GM19351 (cell line): ENCODE results near the gene CHRNG.

Experiments used
- ATAC-seq: cut with Tn5 transposase; IDR thresholded peaks from one replicate; pipeline ENCODE4 v1.9.1; 2021; ENCODE audit warnings: mild to moderate bottlenecking, moderate library complexity; ENCODE audit not compliant: unreplicated experiment

The CHRNG gene

GRCh38 chr2:232539298-232540231 lies at the start of gene CHRNG:
Gene CHRNG (plus strand): TSS chr2:232539692. CDS start chr2:232539748, 56 bp downstream.
- no peak for ATAC-seq

- ATAC-seq = no peak
Observed at GRCh38 chr2:232490221-232491138, 49.0 kb upstream of the CHRNG start.

- ATAC-seq = no peak
Observed at GRCh38 chr2:232491139-232491780, 48.2 kb upstream of the CHRNG start.

GRCh38 chr2:232492236-232492848 lies 47.1 kb upstream of the CHRNG start:
- no peak for ATAC-seq

GRCh38 chr2:232492963-232493700 lies 46.4 kb upstream of the CHRNG start:
- ATAC-seq = no peak

GRCh38 chr2:232493701-232494474 lies 45.6 kb upstream of the CHRNG start:
- ATAC-seq = no peak

GRCh38 chr2:232494542-232494941 lies 45.0 kb upstream of the CHRNG start:
- no peak for ATAC-seq

- ATAC-seq = no peak
Observed at GRCh38 chr2:232495292-232495691, 44.2 kb upstream of the CHRNG start.

- no peak for ATAC-seq
Observed at GRCh38 chr2:232496501-232497270, 42.8 kb upstream of the CHRNG start.

- ATAC-seq = no peak
Observed at GRCh38 chr2:232497348-232497747, 42.1 kb upstream of the CHRNG start.

GRCh38 chr2:232498452-232498851 lies 41.0 kb upstream of the CHRNG start:
- no peak for ATAC-seq

GRCh38 chr2:232501331-232501771 lies 38.1 kb upstream of the CHRNG start:
- ATAC-seq = no peak

GRCh38 chr2:232501794-232502390 lies 37.6 kb upstream of the CHRNG start:
- no peak for ATAC-seq

GRCh38 chr2:232502511-232502910 lies 37.0 kb upstream of the CHRNG start:
- no peak for ATAC-seq

GRCh38 chr2:232502911-232503808 lies 36.3 kb upstream of the CHRNG start:
- no peak for ATAC-seq

- ATAC-seq = no peak
Observed at GRCh38 chr2:232503809-232504323, 35.6 kb upstream of the CHRNG start.

GRCh38 chr2:232504438-232504837 lies 35.1 kb upstream of the CHRNG start:
- no peak for ATAC-seq
